ENCODE data around the gene SEC31A.
"Not testable (repeated sequence)": the region's sequence is repeated elsewhere in the genome, so short reads cannot be mapped to it uniquely, and the experiment has no call there.

The SEC31A gene

DNA sequence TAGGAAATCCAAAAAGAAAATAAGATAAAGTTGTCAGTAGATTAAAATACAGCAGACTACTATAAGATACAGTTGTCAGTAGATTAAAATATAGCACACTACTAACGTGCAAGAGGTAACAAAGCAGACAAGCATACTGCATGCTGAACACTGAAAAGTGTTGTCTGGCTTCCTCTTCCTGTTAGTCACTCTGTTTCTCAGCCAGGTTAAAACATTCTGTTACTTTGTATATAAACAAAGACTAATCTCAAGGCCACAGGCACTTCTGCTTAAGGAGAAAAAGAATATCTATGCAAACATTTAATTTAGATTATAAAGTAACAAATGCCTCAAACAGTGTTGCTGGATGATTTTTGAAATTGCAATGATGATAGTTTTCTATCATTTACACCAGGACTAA, 51.3 kb downstream of the SEC31A start:
- H3K4me1 ChIP-seq (ENCODE audit: control insufficient read depth in 2 of 2, insufficient read depth in 2 of 2, low read length in 2 of 2) = no peaks in the 10 kb centered on the region
- H3K27me3 ChIP-seq (ENCODE audit: control insufficient read depth in 2 of 2, insufficient read depth in 2 of 2, low read length in 2 of 2) = no peaks in the 10 kb centered on the region
- H3K9ac ChIP-seq (ENCODE audit: low read depth in 1 of 2, low read length in 2 of 2) = no peak overlapping the region
- H3K27ac ChIP-seq (ENCODE audit: low read depth in 2 of 2, low read length in 2 of 2) = no peak overlapping the region
- no peaks in the 10 kb centered on the region for H3K9me3 ChIP-seq (ENCODE audit: control insufficient read depth in 2 of 2, low read length in 2 of 2)
- H3K36me3 ChIP-seq (ENCODE audit: control insufficient read depth in 2 of 2, insufficient read depth in 2 of 2, low read length in 2 of 2) = peaks cover 52 to 53% of the 10 kb centered on the region in 2 donors
- no peak overlapping the region for H3K4me3 ChIP-seq (ENCODE audit: low read length in 2 of 2)

- Histone ChIP-seq H3K4me3 (ENCODE audit: low read length in 2 of 2) (no peak overlapping the region), H3K36me3 (ENCODE audit: control insufficient read depth in 2 of 2, insufficient read depth in 2 of 2, low read length in 2 of 2) (peaks cover 22 to 26% of the 10 kb centered on the region in 2 donors), H3K9me3 (ENCODE audit: control insufficient read depth in 2 of 2, low read length in 2 of 2) (no peaks in the 10 kb centered on the region), H3K27me3 (ENCODE audit: control insufficient read depth in 2 of 2, insufficient read depth in 2 of 2, low read length in 2 of 2) (no peaks in the 10 kb centered on the region), H3K4me1 (ENCODE audit: control insufficient read depth in 2 of 2, insufficient read depth in 2 of 2, low read length in 2 of 2) (peaks cover 0 to 2% of the 10 kb centered on the region in 2 donors), H3K27ac (ENCODE audit: low read depth in 2 of 2, low read length in 2 of 2) (no peak overlapping the region), H3K9ac (ENCODE audit: low read depth in 1 of 2, low read length in 2 of 2) (no peak overlapping the region)
Measured at GRCh38 chr4:82833696-82834313, 57.1 kb downstream of the SEC31A start.

GRCh38 chr4:82833060-82833459, 57.9 kb downstream of the SEC31A start:
- not testable (repeated sequence) for H3K4me1 ChIP-seq (ENCODE audit: control insufficient read depth in 2 of 2, insufficient read depth in 2 of 2, low read length in 2 of 2); H3K27me3 ChIP-seq (ENCODE audit: control insufficient read depth in 2 of 2, insufficient read depth in 2 of 2, low read length in 2 of 2); H3K4me3 ChIP-seq (ENCODE audit: low read length in 2 of 2); H3K27ac ChIP-seq (ENCODE audit: low read depth in 2 of 2, low read length in 2 of 2); H3K9me3 ChIP-seq (ENCODE audit: control insufficient read depth in 2 of 2, low read length in 2 of 2); H3K9ac ChIP-seq (ENCODE audit: low read depth in 1 of 2, low read length in 2 of 2)
- peaks cover 23 to 31% of the 10 kb centered on the region in 2 donors for H3K36me3 ChIP-seq (ENCODE audit: control insufficient read depth in 2 of 2, insufficient read depth in 2 of 2, low read length in 2 of 2)

DNA sequence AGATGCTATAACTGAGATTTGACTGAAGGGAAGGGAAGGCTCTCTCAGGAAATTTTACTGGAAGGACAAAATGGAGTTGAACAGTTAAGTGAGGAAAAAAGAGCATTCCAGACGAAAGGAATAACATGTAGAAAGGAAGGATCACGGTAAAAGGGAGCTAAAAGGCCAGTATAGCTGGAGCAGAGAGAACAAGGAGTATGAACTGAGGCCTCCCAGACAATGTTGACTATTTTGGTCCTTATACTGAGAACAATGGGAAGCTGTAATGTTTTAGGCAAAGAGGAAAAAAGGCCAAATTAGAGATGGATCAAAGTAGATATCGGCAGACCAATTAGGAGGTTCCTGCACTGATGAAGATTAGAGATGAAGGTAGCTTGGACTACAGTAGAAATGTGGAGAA, 65.5 kb downstream of the SEC31A start:
- no peaks in the 10 kb centered on the region for H3K4me1 ChIP-seq (ENCODE audit: control insufficient read depth in 2 of 2, insufficient read depth in 2 of 2, low read length in 2 of 2)
- H3K9me3 ChIP-seq (ENCODE audit: control insufficient read depth in 2 of 2, low read length in 2 of 2) = no peaks in the 10 kb centered on the region
- no peak overlapping the region for H3K27ac ChIP-seq (ENCODE audit: low read depth in 2 of 2, low read length in 2 of 2)
- H3K36me3 ChIP-seq (ENCODE audit: control insufficient read depth in 2 of 2, insufficient read depth in 2 of 2, low read length in 2 of 2) = peaks cover 70 to 77% of the 10 kb centered on the region in 2 donors
- H3K9ac ChIP-seq (ENCODE audit: low read depth in 1 of 2, low read length in 2 of 2) = no peak overlapping the region
- no peaks in the 10 kb centered on the region for H3K27me3 ChIP-seq (ENCODE audit: control insufficient read depth in 2 of 2, insufficient read depth in 2 of 2, low read length in 2 of 2)
- H3K4me3 ChIP-seq (ENCODE audit: low read length in 2 of 2) = no peak overlapping the region

GRCh38 chr4:82823062-82823461, 67.9 kb downstream of the SEC31A start:
- no peaks in the 10 kb centered on the region for H3K4me1 ChIP-seq (ENCODE audit: control insufficient read depth in 2 of 2, insufficient read depth in 2 of 2, low read length in 2 of 2)
- H3K9ac ChIP-seq (ENCODE audit: low read depth in 1 of 2, low read length in 2 of 2) = no peak overlapping the region
- peaks cover 78 to 83% of the 10 kb centered on the region in 2 donors for H3K36me3 ChIP-seq (ENCODE audit: control insufficient read depth in 2 of 2, insufficient read depth in 2 of 2, low read length in 2 of 2)
- H3K27me3 ChIP-seq (ENCODE audit: control insufficient read depth in 2 of 2, insufficient read depth in 2 of 2, low read length in 2 of 2) = no peaks in the 10 kb centered on the region
- no peak overlapping the region for H3K4me3 ChIP-seq (ENCODE audit: low read length in 2 of 2)
- no peaks in the 10 kb centered on the region for H3K9me3 ChIP-seq (ENCODE audit: control insufficient read depth in 2 of 2, low read length in 2 of 2)
- H3K27ac ChIP-seq (ENCODE audit: low read depth in 2 of 2, low read length in 2 of 2) = no peak overlapping the region

DNA sequence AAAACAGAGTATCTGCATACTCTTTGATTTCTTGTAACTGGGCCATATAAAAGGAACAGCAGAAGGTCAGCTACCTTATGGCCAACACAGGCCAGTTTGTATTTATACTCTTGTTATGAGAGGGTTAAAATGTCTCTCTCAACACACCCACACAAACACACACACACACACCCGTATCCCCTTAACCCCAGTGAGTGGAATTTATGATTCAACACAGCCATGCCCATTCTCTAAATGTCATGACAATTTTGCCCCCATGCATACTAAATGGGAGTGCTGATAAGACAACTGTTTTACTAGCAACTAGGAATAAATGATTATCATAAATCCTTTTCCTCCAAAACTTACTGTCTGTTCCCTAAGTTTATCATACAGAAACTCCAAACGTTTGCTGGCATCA, 70.3 kb downstream of the SEC31A start:
- no peaks in the 10 kb centered on the region for H3K9me3 ChIP-seq (ENCODE audit: control insufficient read depth in 2 of 2, low read length in 2 of 2)
- peaks cover 60 to 66% of the 10 kb centered on the region in 2 donors for H3K36me3 ChIP-seq (ENCODE audit: control insufficient read depth in 2 of 2, insufficient read depth in 2 of 2, low read length in 2 of 2)
- H3K4me3 ChIP-seq (ENCODE audit: low read length in 2 of 2) = no peak overlapping the region
- no peaks in the 10 kb centered on the region for H3K4me1 ChIP-seq (ENCODE audit: control insufficient read depth in 2 of 2, insufficient read depth in 2 of 2, low read length in 2 of 2)
- H3K9ac ChIP-seq (ENCODE audit: low read depth in 1 of 2, low read length in 2 of 2) = no peak overlapping the region
- H3K27ac ChIP-seq (ENCODE audit: low read depth in 2 of 2, low read length in 2 of 2) = no peak overlapping the region
- no peaks in the 10 kb centered on the region for H3K27me3 ChIP-seq (ENCODE audit: control insufficient read depth in 2 of 2, insufficient read depth in 2 of 2, low read length in 2 of 2)

GRCh38 chr4:82818664-82819662, 72.0 kb downstream of the SEC31A start:
- H3K4me3 ChIP-seq (ENCODE audit: low read length in 2 of 2) = no peak overlapping the region
- H3K27me3 ChIP-seq (ENCODE audit: control insufficient read depth in 2 of 2, insufficient read depth in 2 of 2, low read length in 2 of 2) = no peaks in the 10 kb centered on the region
- no peak overlapping the region for H3K27ac ChIP-seq (ENCODE audit: low read depth in 2 of 2, low read length in 2 of 2)
- H3K9me3 ChIP-seq (ENCODE audit: control insufficient read depth in 2 of 2, low read length in 2 of 2) = no peaks in the 10 kb centered on the region
- H3K9ac ChIP-seq (ENCODE audit: low read depth in 1 of 2, low read length in 2 of 2) = no peak overlapping the region
- H3K36me3 ChIP-seq (ENCODE audit: control insufficient read depth in 2 of 2, insufficient read depth in 2 of 2, low read length in 2 of 2) = peaks cover 44 to 50% of the 10 kb centered on the region in 2 donors
- H3K4me1 ChIP-seq (ENCODE audit: control insufficient read depth in 2 of 2, insufficient read depth in 2 of 2, low read length in 2 of 2) = no peaks in the 10 kb centered on the region

DNA sequence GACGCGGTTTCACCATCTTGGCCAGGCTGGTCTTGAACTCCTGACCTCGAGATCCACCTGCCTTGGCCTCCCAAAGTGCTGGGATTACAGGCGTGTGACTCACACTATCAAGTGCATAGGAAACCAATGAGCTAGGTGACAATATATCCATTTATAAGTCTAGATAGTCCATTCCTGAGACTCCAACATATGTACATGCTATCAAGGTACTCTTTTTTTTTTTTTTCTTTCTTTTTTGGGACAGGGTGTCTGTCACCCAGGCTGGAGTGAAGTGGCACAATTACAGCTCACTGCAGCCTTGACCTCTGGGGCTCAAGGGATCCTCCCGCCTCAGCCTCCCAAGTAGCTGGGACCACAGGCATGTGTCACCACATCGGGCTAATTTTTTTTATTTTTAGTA, 74.1 kb downstream of the SEC31A start:
- not testable (repeated sequence) for H3K27ac ChIP-seq (ENCODE audit: low read depth in 2 of 2, low read length in 2 of 2); H3K4me3 ChIP-seq (ENCODE audit: low read length in 2 of 2); H3K4me1 ChIP-seq (ENCODE audit: control insufficient read depth in 2 of 2, insufficient read depth in 2 of 2, low read length in 2 of 2); H3K27me3 ChIP-seq (ENCODE audit: control insufficient read depth in 2 of 2, insufficient read depth in 2 of 2, low read length in 2 of 2); H3K9me3 ChIP-seq (ENCODE audit: control insufficient read depth in 2 of 2, low read length in 2 of 2); H3K9ac ChIP-seq (ENCODE audit: low read depth in 1 of 2, low read length in 2 of 2)
- H3K36me3 ChIP-seq (ENCODE audit: control insufficient read depth in 2 of 2, insufficient read depth in 2 of 2, low read length in 2 of 2) = peaks cover 27 to 33% of the 10 kb centered on the region in 2 donors

DNA sequence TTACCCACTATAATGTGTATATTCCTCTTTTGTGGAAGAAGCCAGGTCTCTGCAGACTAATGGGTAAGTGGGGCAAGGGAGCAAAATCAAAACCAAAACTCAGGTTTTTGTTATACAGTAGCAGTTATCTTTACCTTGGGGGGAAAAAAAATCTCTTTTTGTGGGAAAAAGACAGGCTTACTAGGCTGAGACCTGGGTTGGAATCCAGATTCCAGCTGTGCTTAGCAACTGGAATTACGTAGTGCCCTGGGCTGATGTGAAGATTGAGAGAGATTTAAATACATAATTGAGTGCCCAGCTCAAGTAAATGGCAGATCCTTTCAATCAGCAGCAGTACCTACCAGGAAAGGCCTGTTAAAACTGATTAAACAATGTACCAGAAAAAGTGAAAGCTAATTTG, 76.9 kb downstream of the SEC31A start:
- Histone ChIP-seq H3K4me1 (ENCODE audit: control insufficient read depth in 2 of 2, insufficient read depth in 2 of 2, low read length in 2 of 2) (no peaks in the 10 kb centered on the region), H3K9ac (ENCODE audit: low read depth in 1 of 2, low read length in 2 of 2) (no peak overlapping the region), H3K36me3 (ENCODE audit: control insufficient read depth in 2 of 2, insufficient read depth in 2 of 2, low read length in 2 of 2) (peaks cover 10 to 13% of the 10 kb centered on the region in 2 donors), H3K4me3 (ENCODE audit: low read length in 2 of 2) (no peak overlapping the region), H3K27me3 (ENCODE audit: control insufficient read depth in 2 of 2, insufficient read depth in 2 of 2, low read length in 2 of 2) (no peaks in the 10 kb centered on the region), H3K27ac (ENCODE audit: low read depth in 2 of 2, low read length in 2 of 2) (no peak overlapping the region), H3K9me3 (ENCODE audit: control insufficient read depth in 2 of 2, low read length in 2 of 2) (no peaks in the 10 kb centered on the region)

DNA sequence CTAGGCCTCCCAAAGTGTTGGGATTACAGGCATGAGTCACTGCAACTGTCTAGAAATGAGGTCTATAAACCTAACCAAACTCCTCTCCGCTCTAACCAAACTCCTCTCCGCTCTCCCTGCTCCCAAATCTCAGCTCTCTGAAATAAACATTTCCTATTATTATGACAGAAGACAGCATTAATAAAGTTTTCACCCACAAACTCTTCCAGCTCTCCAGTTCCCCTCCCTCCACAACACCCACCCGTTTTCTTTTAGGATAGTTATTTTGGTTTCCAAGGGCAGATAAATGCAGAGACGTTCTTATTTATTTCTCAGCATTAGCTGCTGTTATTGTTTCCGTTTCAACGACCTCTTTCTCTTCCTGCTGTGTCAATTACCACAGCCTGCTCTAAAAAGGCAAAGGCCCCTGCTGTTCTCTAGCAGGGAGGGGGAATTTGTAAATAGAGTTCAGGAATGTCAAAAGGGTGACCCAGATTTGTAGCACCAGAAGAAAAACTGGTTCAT, 79.1 kb downstream of the SEC31A start:
- no peaks in the 10 kb centered on the region for H3K9me3 ChIP-seq (ENCODE audit: control insufficient read depth in 2 of 2, low read length in 2 of 2)
- no peaks in the 10 kb centered on the region for H3K4me1 ChIP-seq (ENCODE audit: control insufficient read depth in 2 of 2, insufficient read depth in 2 of 2, low read length in 2 of 2)
- H3K27me3 ChIP-seq (ENCODE audit: control insufficient read depth in 2 of 2, insufficient read depth in 2 of 2, low read length in 2 of 2) = no peaks in the 10 kb centered on the region
- H3K4me3 ChIP-seq (ENCODE audit: low read length in 2 of 2) = no peak overlapping the region
- H3K27ac ChIP-seq (ENCODE audit: low read depth in 2 of 2, low read length in 2 of 2) = no peak overlapping the region
- H3K36me3 ChIP-seq (ENCODE audit: control insufficient read depth in 2 of 2, insufficient read depth in 2 of 2, low read length in 2 of 2) = no peaks in the 10 kb centered on the region
- no peak overlapping the region for H3K9ac ChIP-seq (ENCODE audit: low read depth in 1 of 2, low read length in 2 of 2)
